GM12875 (cell line): ENCODE measurements around the gene CEMIP.

Experiments used
- H3K4me3 ChIP-seq: one replicate; pipeline ENCODE4 v1.5.1; 2011; ENCODE audit warnings: low read depth, low read length, control low read depth
- CTCF ChIP-seq: IDR thresholded peaks from 2 replicates; pipeline ENCODE4 v1.5.1; 2011; ENCODE audit warnings: low read depth, mild to moderate bottlenecking, control low read depth, inconsistent platforms, low read length, moderate library complexity, borderline replicate concordance; ENCODE audit not compliant: insufficient read depth

The CEMIP gene

GRCh38 chr15:80820092-80820491, 40.9 kb downstream of the CEMIP start:
- no peak overlapping the region for H3K4me3 ChIP-seq
- no peak for TF ChIP-seq CTCF

GRCh38 chr15:80822256-80822655, 43.1 kb downstream of the CEMIP start:
- no peak for TF ChIP-seq CTCF
- no peak overlapping the region for H3K4me3 ChIP-seq

- no peak overlapping the region for H3K4me3 ChIP-seq
- TF ChIP-seq CTCF, result no peak
These were observed 43.5 kb downstream of the CEMIP start for GRCh38 chr15:80822676-80823075.

- no peak for TF ChIP-seq CTCF
- no peak overlapping the region for H3K4me3 ChIP-seq
These were observed 44.0 kb downstream of the CEMIP start for GRCh38 chr15:80823120-80823519.

- H3K4me3 ChIP-seq, result no peak overlapping the region
- no peak for TF ChIP-seq CTCF
These were observed 44.8 kb downstream of the CEMIP start for GRCh38 chr15:80823995-80824394.

GRCh38 chr15:80825361-80826030, 46.3 kb downstream of the CEMIP start:
- TF ChIP-seq CTCF, result no peak
- H3K4me3 ChIP-seq, result no peak overlapping the region

- TF ChIP-seq CTCF, result no peak
- no peak overlapping the region for H3K4me3 ChIP-seq
These were observed 49.6 kb downstream of the CEMIP start for GRCh38 chr15:80828796-80829195.
